Mesodermal cell (in vitro differentiated cells): ENCODE results near the gene CCDC60.
"Not testable (repeated sequence)": the region's sequence is repeated elsewhere in the genome, so short reads cannot be mapped to it uniquely, and the experiment has no call there.

Source experiments
- H3K27ac ChIP-seq: 2 replicates; pipeline ENCODE4 v1.7.0; 2013; ENCODE audit warnings: mild to moderate bottlenecking, low read depth, low read length, moderate library complexity; ENCODE audit not compliant: severe bottlenecking
- H3K36me3 ChIP-seq: 2 replicates; pipeline ENCODE4 v1.7.1; 2013; ENCODE audit warnings: mild to moderate bottlenecking, low read length, moderate library complexity; ENCODE audit not compliant: control insufficient read depth, insufficient read depth
- H3K4me1 ChIP-seq: one replicate; pipeline ENCODE4 v1.7.1; 2013; ENCODE audit warnings: mild to moderate bottlenecking, low read length; ENCODE audit not compliant: insufficient read depth, control insufficient read depth, poor library complexity, severe bottlenecking
- H3K4me3 ChIP-seq: 2 replicates; pipeline ENCODE4 v1.7.0; 2013; ENCODE audit warnings: low read length, control low read depth, mild to moderate bottlenecking; ENCODE audit not compliant: insufficient read depth, poor library complexity, severe bottlenecking; ENCODE audit errors: extremely low read depth
- H3K9me3 ChIP-seq: 2 replicates; pipeline ENCODE4 v1.7.1; 2013; ENCODE audit warnings: mild to moderate bottlenecking, low read length, moderate library complexity; ENCODE audit not compliant: control insufficient read depth
- WGBS, 2 experiments: methylation state at CpG; one replicate each; pipeline ENCODE4 v1.1.5; 2013; ENCODE audit warnings: missing lambda C conversion rate in 2 of 2; ENCODE audit not compliant: insufficient coverage in 2 of 2; 5-methylcytosine and 5-hydroxymethylcytosine counted together

The CCDC60 gene

GRCh38 chr12:119338593-119339363 lies 4.2 kb downstream of the CCDC60 start:
- Histone ChIP-seq H3K27ac (no peak overlapping the region), H3K9me3 (no peaks in the 10 kb centered on the region), H3K4me1 (peaks cover 3% of the 10 kb centered on the region), H3K4me3 (no peak overlapping the region), H3K36me3 (no peaks in the 10 kb centered on the region)
- 39 to 78% methylated on average over 5 to 7 of the region's 11 CpGs for WGBS, 2 experiments

- H3K4me3 ChIP-seq: no peak overlapping the region
- H3K27ac ChIP-seq: no peak overlapping the region
- H3K36me3 ChIP-seq: no peaks in the 10 kb centered on the region
- WGBS, 2 experiments: 100% methylated on average over 2 of the region's 7 CpGs; no CpG with 5 or more reads in 1 of the 2 experiments
- no peaks in the 10 kb centered on the region for H3K4me1 ChIP-seq
- H3K9me3 ChIP-seq: no peaks in the 10 kb centered on the region
These were observed 6.0 kb downstream of the CCDC60 start for GRCh38 chr12:119340578-119340977.

- H3K27ac ChIP-seq: no peak overlapping the region
- H3K36me3 ChIP-seq: no peaks in the 10 kb centered on the region
- no peaks in the 10 kb centered on the region for H3K9me3 ChIP-seq
- 94 to 97% methylated on average over 5 of the region's 5 CpGs for WGBS, 2 experiments
- H3K4me1 ChIP-seq: no peaks in the 10 kb centered on the region
- H3K4me3 ChIP-seq: no peak overlapping the region
These were observed 6.5 kb downstream of the CCDC60 start for GRCh38 chr12:119341020-119341419.

GRCh38 chr12:119341988-119342387 lies 7.5 kb downstream of the CCDC60 start:
- no peaks in the 10 kb centered on the region for H3K4me1 ChIP-seq
- H3K36me3 ChIP-seq: no peaks in the 10 kb centered on the region
- no peak overlapping the region for H3K4me3 ChIP-seq
- 100% methylated on average over 1 of the region's 2 CpGs for WGBS, 2 experiments
- no peak overlapping the region for H3K27ac ChIP-seq
- no peaks in the 10 kb centered on the region for H3K9me3 ChIP-seq

GRCh38 chr12:119343130-119343529 lies 8.6 kb downstream of the CCDC60 start:
- Histone ChIP-seq H3K36me3 (no peaks in the 10 kb centered on the region), H3K4me1 (no peaks in the 10 kb centered on the region), H3K4me3 (no peak overlapping the region), H3K9me3 (no peaks in the 10 kb centered on the region), H3K27ac (no peak overlapping the region)
- 94% methylated on average over 5 to 6 of the region's 7 CpGs for WGBS, 2 experiments

GRCh38 chr12:119354172-119354571 lies 19.6 kb downstream of the CCDC60 start:
- WGBS, 2 experiments: 80 to 100% methylated on average over 2 of the region's 4 CpGs
- no peaks in the 10 kb centered on the region for H3K4me1 ChIP-seq
- H3K36me3 ChIP-seq: no peaks in the 10 kb centered on the region
- H3K4me3 ChIP-seq: no peak overlapping the region
- H3K9me3 ChIP-seq: peaks cover 8% of the 10 kb centered on the region
- no peak overlapping the region for H3K27ac ChIP-seq

GRCh38 chr12:119360366-119360765 lies 25.8 kb downstream of the CCDC60 start:
- H3K27ac ChIP-seq, H3K36me3 ChIP-seq, H3K4me1 ChIP-seq, H3K4me3 ChIP-seq, H3K9me3 ChIP-seq: not testable (repeated sequence)
- 100% methylated on average over 2 of the region's 33 CpGs; no CpG with 5 or more reads in 1 of the 2 experiments for WGBS, 2 experiments

- Histone ChIP-seq H3K4me1 (no peaks in the 10 kb centered on the region), H3K36me3 (no peaks in the 10 kb centered on the region), H3K9me3 (no peaks in the 10 kb centered on the region), H3K27ac (no peak overlapping the region), H3K4me3 (no peak overlapping the region)
- 86 to 94% methylated on average over 2 of the region's 4 CpGs for WGBS, 2 experiments
These were observed 28.5 kb downstream of the CCDC60 start for GRCh38 chr12:119363037-119363436.

- no CpG with 5 or more reads among the region's 1 CpG for WGBS, 2 experiments
- Histone ChIP-seq H3K36me3 (no peaks in the 10 kb centered on the region), H3K9me3 (no peaks in the 10 kb centered on the region), H3K27ac (no peak overlapping the region), H3K4me3 (no peak overlapping the region), H3K4me1 (no peaks in the 10 kb centered on the region)
These were observed 29.0 kb downstream of the CCDC60 start for GRCh38 chr12:119363490-119363889.

GRCh38 chr12:119365451-119365850 lies 30.9 kb downstream of the CCDC60 start:
- Histone ChIP-seq H3K9me3 (no peaks in the 10 kb centered on the region), H3K36me3 (no peaks in the 10 kb centered on the region), H3K27ac (no peak overlapping the region), H3K4me3 (no peak overlapping the region), H3K4me1 (no peaks in the 10 kb centered on the region)
- 93 to 100% methylated on average over 2 of the region's 3 CpGs for WGBS, 2 experiments

GRCh38 chr12:119366007-119366406 lies 31.5 kb downstream of the CCDC60 start:
- H3K27ac ChIP-seq: no peak overlapping the region
- H3K9me3 ChIP-seq: no peaks in the 10 kb centered on the region
- no peaks in the 10 kb centered on the region for H3K36me3 ChIP-seq
- no peak overlapping the region for H3K4me3 ChIP-seq
- WGBS, 2 experiments: 92 to 100% methylated on average over 3 to 5 of the region's 6 CpGs
- no peaks in the 10 kb centered on the region for H3K4me1 ChIP-seq
